HG02981 (cell line): ENCODE measurements around the gene LGR4.
"Not testable (repeated sequence)": the region's sequence is repeated elsewhere in the genome, so short reads cannot be mapped to it uniquely, and the experiment has no call there.

ENCODE experiments used
- ATAC-seq: cut with Tn5 transposase; IDR thresholded peaks from one replicate; pipeline ENCODE4 v1.9.1; 2021; ENCODE audit warnings: mild to moderate bottlenecking, moderate library complexity; ENCODE audit not compliant: unreplicated experiment

The LGR4 gene, protein sequence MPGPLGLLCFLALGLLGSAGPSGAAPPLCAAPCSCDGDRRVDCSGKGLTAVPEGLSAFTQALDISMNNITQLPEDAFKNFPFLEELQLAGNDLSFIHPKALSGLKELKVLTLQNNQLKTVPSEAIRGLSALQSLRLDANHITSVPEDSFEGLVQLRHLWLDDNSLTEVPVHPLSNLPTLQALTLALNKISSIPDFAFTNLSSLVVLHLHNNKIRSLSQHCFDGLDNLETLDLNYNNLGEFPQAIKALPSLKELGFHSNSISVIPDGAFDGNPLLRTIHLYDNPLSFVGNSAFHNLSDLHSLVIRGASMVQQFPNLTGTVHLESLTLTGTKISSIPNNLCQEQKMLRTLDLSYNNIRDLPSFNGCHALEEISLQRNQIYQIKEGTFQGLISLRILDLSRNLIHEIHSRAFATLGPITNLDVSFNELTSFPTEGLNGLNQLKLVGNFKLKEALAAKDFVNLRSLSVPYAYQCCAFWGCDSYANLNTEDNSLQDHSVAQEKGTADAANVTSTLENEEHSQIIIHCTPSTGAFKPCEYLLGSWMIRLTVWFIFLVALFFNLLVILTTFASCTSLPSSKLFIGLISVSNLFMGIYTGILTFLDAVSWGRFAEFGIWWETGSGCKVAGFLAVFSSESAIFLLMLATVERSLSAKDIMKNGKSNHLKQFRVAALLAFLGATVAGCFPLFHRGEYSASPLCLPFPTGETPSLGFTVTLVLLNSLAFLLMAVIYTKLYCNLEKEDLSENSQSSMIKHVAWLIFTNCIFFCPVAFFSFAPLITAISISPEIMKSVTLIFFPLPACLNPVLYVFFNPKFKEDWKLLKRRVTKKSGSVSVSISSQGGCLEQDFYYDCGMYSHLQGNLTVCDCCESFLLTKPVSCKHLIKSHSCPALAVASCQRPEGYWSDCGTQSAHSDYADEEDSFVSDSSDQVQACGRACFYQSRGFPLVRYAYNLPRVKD

DNA sequence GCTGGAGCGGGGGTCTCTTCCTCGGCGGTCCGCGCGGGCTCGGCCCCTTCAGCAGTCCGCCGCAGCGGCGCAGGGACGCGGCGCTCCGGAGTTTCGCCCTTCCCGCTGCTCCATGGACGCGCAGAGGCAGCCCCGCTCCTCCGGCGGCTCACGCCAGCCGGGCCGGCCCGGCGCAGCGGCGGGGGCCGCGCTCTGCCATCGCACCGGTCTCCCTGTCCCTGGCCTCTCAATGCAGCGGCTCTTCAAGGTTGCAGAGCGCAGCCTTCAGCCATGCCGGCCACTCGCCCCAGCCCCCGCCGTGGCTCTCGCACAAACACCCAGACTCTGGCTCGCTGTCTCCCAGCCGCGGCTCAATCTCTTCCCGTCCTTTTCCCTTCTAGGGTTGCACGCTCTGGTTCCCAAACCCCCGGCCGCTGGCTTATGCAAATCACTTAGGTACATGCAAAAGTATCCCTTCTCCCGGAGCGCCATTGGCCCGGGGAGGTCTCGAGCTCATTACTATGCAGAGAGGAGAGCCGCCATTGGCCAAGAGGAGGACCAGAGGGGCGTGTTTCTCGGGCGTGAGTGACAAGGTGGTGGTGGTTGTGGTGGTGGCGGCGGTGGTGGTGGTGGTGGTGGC is at the start of gene LGR4:
LGR4 (minus strand) TSS at position 393 of the 619 bp plus-strand sequence. CDS start 488 bp downstream, outside the sequence.
- peak; percentile 84 for ATAC-seq

DNA sequence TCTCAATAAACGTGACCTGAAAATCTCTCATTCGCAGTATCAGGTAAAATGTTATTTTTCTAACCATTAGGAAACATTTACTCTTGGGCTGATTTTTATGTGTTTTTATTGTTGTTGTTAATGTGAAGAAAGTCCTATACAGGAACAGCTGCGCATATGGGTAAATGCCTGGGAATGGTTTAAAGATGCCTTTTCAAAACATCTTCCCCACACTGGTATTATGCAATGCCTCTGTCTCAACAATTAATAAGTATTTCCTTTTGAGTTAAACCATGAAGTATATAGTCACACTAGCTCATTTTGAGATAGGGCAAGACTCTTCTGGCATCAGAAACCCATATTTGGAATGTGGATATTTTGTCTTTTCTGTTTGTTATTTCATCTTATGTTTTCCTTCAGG is 47.6 kb upstream of the LGR4 start:
- ATAC-seq, result no peak

DNA sequence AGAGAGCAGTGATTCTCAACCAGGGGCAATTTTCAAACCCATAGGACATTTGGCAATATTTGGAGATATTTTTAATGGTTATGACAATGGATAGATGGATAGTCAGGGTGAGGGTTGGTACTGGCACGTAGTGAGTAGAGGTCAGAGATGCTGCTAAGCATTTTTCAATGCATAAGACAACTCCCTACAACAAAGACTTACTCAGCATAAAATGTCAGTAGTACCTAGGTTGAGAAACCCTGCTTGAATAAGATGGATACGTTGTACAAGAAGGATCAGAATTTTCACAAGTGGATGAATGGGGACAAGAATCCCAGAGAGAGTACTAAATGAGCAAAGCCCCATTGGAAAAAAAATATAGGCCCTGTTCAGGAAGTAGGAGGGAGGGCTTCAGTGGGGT is 45.9 kb upstream of the LGR4 start:
- ATAC-seq, result no peak

DNA sequence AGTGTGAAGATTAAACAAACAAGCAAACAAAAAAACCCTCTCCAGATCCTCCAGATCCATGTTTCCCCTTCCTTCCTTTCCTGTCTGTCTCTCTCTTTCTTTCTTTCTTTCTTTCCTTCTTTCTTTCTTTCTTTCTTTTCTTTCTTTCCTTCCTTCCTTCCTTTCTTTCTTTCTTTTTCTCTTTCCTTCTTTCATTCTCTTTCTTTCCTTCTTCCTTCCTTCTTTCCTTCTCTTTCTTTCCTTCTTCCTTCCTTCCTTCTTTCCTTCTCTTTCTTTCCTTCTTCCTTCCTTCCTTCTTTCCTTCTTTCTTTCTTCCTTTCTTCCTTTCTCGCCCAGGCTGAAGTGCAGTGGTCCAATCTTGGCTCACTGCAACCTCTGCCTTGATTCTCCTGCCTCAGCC is 44.9 kb upstream of the LGR4 start:
- ATAC-seq, result not testable (repeated sequence)

DNA sequence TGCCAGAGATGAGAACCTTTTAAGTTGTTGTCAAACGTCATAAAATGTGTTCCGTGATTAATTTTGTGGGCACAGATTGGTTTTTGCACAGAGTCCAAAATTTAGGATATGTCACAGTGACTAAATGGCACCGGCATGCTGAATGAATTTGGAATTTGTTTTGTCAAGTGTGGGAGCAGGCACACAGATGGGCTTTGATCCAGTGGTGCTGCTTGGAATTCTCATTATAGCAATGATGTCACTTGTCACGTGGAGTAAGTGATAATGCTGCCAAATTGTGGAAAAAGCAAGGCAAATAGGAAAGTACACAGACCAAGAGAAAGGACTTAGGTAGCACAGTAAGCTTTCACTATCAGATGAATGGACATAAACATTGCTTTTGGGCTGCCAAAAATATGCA is 42.0 kb upstream of the LGR4 start:
- ATAC-seq, result no peak

DNA sequence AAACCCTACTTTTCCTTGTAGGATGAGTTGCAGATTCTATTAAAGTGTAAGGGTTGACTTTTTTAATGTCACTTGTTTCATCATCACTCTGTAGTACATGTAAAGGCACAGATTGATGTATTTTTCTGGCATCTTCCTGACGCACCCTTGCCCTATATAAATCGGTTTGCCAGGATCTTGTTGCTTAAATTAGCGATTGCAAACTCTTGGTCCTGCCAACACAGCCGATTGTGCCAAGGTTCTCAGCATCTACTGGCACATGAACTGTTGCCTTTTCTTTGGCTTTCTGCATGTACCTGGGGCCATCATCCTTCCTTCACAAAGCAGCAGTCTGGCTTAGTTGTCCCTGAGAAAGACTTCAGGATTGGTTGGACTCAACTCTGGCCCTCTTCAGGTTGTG is 41.5 kb upstream of the LGR4 start:
- no peak for ATAC-seq

DNA sequence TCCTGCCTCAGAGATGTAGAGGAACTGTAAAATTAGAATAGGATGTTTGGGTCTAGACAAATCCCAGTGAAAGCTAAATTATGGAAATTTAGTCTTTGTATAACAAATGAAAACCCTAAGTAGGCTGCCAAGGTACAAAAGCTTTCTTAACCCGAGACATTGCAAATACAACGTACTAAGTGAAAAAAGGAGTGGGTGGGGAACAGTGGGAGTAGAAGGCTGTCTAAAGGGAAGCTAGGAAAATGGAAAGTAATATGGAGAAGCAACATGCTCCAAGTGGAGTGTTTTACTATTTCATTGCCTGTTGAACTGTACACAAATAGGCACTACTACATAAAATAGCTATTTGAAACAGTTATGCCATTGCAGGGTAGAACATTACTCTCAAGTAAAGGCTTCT is 40.8 kb upstream of the LGR4 start:
- no peak for ATAC-seq

DNA sequence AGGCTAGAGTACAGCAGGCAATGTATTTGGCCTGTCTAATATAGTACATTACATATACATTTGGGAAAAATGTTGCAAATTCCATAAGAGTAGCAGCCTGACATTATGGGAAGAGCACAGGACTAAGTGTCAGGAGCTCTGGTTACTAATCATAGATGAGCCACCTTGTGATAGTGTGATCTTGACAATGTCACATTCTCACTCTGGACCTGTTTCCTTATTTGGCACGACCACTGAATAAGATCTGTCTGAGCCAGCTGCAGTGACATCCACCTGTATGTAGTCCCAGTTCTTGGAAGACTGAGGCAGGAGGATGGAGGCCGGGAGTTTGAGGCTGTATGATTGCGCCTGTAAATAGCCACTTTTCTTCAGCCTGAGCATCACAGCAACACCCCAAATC is 39.6 kb upstream of the LGR4 start:
- ATAC-seq, result no peak

DNA sequence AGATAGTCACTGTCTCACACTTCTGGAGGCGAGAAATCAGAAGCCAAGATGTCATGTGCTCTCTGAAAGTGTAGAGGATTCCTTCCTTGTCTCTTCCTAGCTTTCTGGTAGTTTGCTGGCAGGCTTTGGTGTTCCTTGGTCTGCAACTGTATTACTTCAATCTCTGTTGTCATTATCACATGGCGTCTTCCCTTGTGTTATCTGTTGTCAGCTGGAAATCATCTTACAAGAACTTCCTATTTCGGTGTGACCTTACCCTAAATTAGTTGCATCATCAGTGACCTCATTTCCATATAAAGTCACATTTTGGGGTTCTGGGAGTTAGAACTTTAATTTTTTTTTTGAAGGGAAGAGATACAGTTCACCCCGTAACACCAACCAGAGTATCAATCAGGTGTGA is 37.3 kb upstream of the LGR4 start:
- no peak for ATAC-seq

DNA sequence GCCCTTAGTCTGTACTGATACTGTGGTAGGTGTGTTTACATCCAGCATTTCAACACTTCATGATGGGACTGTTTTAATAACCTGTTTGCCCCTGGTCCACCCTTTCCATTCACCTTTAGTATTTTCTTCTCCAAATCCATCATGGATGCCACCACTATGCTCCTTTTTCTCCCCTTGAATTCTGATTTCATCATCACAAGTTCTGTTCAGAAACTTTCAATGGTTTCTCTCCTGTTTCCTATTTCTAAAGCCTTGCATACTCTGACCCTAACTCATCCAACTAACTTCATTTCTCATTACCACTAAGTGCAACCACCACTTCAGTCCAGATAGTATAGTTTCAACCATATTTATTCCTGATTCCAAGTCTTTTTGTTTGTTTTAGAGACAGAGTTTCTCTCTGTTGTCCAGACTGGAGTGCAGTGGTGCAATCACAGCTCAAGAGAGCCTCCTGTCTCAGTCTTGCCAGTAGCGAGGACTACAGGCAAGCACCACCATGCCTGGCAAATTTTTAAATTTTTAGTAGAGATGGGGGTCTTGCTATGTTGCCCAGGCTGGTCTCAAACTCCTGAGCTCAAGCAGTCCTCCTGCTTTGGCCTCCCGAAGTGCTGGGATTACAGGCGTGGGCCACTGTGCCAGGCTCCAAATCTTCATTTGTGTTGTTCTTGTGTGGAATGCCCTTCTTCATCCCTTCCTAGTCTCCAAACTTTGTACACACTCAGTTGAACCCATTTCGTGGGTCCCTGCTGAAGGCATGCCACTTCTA is 35.1 kb upstream of the LGR4 start:
- ATAC-seq, result no peak

DNA sequence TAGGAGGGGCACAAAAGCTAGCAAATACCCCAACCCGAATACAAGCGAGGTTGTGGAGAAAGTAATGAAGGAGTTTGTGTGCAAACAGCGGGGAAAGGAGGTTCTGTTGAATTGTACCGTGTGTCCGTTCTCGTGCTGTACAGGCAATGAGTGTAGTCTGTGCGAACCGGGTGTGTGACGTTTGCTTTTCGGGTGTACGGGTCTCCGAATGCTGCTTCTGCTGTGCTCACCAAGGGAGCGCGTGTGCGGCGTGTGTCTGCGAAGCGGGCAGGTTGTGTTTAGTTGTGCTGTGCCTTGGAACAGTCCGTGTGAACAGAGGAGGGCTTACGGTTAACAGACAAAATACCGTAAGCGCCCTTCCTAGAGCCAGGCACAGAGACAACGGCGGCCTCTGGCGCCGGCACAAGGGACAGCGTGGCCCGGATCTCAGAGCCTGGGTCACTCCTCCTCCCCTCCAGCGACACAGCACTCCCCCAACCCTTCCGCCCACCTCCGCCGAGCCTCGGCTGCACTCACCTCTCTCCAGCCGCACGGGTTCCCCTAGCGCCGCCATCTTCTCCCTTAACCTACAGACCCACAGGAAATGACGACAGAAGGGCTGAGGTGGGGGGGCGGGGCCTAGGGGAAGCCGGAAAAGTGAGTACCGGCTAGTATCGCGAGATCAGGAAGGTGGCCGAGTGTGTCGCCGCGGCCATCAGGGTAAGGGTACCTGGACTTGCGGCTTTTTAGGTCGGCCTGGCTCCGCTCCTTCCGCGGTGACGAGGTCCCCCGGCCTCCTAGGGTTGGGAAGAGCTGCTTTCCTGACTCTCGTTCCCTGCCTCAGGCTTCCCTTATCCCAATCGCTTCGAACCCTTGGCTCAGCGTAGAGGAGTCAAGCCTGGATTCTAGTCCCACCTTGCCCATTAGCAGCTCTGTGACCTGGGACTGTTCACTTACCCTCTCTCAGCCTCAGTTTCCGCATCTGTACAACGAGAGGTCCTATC is 33.9 kb upstream of the LGR4 start, which contains the start of gene LIN7C:
LIN7C (minus strand) TSS at position 570 of the 983 bp plus-strand sequence; CDS start at position 553, 17 bp downstream.
- ATAC-seq, result peak; percentile 92

DNA sequence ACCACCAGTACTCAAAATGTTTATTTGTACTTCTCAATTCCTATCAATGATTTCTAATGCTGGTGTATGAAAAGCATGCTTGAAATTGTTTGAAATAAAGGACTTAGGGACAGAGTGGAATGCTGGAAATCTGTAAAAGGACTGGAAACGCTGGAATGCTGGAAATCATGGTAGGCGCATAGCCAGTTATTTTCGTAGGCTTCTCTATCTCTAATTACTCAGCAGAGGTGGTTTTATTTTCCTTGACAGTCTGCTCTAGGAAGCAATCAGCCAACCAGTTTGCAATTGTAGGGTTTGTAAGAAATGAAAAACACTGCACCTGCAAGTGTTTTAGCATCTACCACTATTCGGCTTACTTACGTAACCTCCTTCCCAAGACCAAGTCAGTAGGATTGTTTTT is 33.2 kb upstream of the LGR4 start:
- peak; percentile 2 for ATAC-seq

DNA sequence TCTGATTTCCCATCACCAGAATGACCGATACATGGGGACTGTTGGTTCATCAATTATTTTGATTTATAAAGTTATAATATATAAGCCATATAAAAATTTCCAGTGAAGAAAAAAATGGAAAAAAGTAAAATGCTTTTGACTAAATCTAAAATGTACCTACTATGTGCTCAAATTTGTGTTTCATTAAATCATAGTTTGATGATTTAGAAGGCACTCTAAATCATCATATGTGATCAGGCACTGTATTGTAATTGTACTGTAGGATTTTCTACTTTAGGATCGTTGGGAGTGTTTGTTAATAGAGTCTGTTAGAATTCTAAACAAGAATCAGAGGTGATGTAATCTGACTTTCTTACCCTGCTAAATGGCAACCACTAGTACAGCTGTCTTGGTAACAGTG is 31.6 kb upstream of the LGR4 start:
- ATAC-seq, result no peak

DNA sequence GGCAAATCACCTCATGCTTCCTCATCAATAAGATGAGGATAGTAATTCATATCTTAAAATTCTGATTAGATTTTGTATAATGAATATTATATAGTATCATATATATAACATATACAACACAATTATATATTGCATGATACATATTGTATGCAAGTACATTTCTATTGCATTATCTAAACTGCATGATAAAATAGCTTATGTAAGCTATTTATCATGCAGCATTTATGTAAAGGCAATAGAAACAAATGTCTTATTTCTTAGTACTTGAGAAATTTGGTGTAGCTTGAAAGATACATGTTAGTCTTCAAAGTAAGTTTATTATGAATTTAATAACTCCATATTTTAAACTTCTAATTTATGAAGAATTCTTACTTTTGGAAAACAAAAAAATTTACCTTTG is 28.5 kb upstream of the LGR4 start:
- no peak for ATAC-seq

DNA sequence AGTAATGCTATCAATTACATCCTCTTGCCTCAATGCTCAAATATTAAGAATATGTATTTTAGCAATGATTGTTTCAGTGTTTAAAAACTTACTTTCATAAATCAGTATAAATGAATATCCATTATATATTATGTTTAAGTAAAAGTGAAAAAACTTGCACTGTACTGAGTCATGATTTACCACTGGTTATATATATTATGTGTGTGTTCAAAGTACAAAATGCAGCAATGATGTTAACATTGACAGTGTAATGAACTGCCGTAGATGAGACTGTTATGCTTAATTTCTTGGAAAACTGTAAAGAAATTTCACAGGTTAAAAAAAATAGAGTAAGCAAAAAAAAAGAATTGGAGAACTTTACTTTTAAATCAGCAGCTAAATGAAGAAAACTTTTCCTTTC is 25.3 kb upstream of the LGR4 start:
- ATAC-seq, result no peak

DNA sequence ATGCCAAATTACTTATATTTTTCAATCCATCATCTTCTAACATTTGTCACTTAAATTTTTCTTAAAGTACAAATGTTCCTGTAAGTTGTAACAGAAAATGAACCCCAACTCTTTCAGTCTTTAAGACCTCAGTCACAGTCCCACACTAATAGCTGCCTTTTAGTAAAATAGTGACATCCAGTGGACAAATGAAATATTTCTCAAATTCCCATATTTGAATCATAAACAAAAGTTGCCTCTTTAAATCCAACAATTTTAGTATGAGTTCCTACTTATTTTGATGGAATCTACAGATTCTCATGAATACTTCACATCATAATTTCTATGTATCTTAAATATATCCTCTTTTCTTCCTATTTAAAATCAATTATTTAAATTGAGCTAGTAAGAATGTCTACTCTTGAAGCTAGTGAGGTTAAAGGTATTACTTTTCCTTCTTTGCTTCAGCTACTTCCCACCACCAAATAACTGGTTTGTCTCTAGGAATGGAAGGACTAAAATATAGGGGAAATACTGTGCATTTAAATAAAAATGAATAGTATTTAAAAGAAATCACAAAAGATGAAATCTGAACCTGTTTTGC is 24.8 kb upstream of the LGR4 start:
- ATAC-seq, result peak; percentile 67

DNA sequence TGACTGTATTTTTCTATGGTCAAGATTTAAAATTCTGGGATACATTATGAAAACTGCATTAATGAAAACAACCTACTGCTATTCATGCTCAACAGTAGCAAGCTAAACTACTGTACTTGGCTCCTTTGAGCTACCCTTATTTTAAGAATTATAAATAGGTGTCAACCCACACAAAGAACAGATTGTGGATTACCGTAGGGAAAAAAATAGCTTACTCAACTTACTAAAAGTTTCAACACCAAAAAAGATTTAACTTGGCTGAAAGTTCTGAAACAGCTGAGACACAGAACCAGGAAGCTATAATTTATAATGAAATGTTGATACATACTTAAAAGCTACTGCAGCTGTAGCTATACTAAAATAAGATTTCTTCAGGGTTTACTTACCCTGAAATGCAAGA is 23.9 kb upstream of the LGR4 start:
- no peak for ATAC-seq

DNA sequence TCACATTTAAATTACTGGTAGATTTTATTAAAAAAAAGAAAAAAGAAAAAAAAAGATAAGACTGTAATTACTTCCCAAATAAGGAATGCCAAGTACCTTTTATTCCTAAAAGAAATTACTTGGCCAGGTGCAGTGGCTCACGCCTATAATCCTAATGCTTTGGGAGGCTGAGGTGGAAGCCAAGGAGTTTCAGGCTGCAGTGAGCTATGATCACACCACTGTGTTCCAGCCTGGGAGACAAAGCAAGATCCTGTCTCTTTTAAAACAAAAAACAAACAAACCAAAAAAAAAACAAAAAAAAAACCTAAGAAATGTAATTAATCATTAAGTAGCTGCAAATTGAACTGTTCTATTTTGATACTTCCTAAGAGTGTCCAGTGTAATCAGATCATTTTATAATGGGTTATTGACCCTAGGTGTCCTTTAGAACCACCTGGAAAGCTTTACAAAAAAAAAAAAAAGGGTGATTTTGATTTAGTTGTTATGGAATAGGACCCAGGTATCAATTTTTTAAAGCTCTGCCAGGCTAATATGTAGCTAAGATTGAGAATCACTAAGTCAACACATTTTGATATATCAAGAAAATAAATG is 23.2 kb upstream of the LGR4 start:
- ATAC-seq, result no peak

DNA sequence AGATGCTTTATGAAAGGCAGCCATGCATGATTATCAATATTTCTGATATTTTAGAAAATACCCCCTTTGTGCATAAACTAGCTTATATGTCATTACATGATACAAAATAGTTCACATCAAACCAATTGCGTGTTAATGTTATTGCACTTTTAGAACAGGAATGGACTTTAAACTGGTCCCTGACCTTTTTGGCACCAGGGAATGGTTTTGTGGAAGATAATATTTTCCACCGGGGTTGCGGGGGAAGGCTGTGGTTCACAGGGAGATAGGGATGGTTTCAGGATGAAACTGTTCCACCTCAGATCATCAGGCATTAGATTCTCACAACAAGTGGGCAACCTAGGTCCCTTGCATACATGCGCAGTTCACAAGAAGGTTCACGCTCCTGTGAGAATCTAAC is 16.5 kb upstream of the LGR4 start:
- ATAC-seq, result no peak
